Ishikawa (cell line): ENCODE results near the gene TAOK2.

ENCODE experiments used
- CEBPB ChIP-seq: IDR thresholded peaks from 2 replicates; pipeline ENCODE4 v1.6.1; 2012
- CREB1 ChIP-seq: IDR thresholded peaks from 2 replicates; pipeline ENCODE4 v1.6.1; 2012; ENCODE audit warnings: low read depth
- EGR1 ChIP-seq: IDR thresholded peaks from 2 replicates; pipeline ENCODE4 v1.6.1; 2012
- EP300 ChIP-seq: IDR thresholded peaks from 2 replicates; pipeline ENCODE4 v1.6.1; 2012; ENCODE audit warnings: borderline replicate concordance
- FOXM1 ChIP-seq: IDR thresholded peaks from 2 replicates; pipeline ENCODE4 v1.6.1; 2012; ENCODE audit warnings: low read depth, borderline replicate concordance
- NFIC ChIP-seq: IDR thresholded peaks from 2 replicates; pipeline ENCODE4 v1.6.1; 2012
- RAD21 ChIP-seq: IDR thresholded peaks from 2 replicates; pipeline ENCODE4 v1.6.1; 2012; ENCODE audit warnings: low read depth
- TAF1 ChIP-seq: IDR thresholded peaks from 2 replicates; pipeline ENCODE4 v1.6.1; 2012; ENCODE audit warnings: low read depth, mild to moderate bottlenecking
- TCF12 ChIP-seq: IDR thresholded peaks from 2 replicates; pipeline ENCODE4 v1.6.1; 2012; ENCODE audit warnings: low read depth
- TEAD4 ChIP-seq: IDR thresholded peaks from 2 replicates; pipeline ENCODE4 v1.6.1; 2012
- YY1 ChIP-seq: IDR thresholded peaks from 2 replicates; pipeline ENCODE4 v1.6.1; 2012; ENCODE audit warnings: low read depth
- ZBTB7A ChIP-seq: IDR thresholded peaks from 2 replicates; pipeline ENCODE4 v1.6.1; 2012; ENCODE audit warnings: low read depth
- TF ChIP-seq, protein P1 (sequence below): IDR thresholded peaks from 2 replicates; pipeline ENCODE4 v1.6.1; 2012
- TF ChIP-seq, protein P2 (sequence below): IDR thresholded peaks from 2 replicates; pipeline ENCODE4 v1.6.1; 2012
- TF ChIP-seq, protein P3 (sequence below): IDR thresholded peaks from 2 replicates; pipeline ENCODE4 v1.6.1; 2012; ENCODE audit warnings: low read depth, mild to moderate bottlenecking

TAOK2 gene

DNA sequence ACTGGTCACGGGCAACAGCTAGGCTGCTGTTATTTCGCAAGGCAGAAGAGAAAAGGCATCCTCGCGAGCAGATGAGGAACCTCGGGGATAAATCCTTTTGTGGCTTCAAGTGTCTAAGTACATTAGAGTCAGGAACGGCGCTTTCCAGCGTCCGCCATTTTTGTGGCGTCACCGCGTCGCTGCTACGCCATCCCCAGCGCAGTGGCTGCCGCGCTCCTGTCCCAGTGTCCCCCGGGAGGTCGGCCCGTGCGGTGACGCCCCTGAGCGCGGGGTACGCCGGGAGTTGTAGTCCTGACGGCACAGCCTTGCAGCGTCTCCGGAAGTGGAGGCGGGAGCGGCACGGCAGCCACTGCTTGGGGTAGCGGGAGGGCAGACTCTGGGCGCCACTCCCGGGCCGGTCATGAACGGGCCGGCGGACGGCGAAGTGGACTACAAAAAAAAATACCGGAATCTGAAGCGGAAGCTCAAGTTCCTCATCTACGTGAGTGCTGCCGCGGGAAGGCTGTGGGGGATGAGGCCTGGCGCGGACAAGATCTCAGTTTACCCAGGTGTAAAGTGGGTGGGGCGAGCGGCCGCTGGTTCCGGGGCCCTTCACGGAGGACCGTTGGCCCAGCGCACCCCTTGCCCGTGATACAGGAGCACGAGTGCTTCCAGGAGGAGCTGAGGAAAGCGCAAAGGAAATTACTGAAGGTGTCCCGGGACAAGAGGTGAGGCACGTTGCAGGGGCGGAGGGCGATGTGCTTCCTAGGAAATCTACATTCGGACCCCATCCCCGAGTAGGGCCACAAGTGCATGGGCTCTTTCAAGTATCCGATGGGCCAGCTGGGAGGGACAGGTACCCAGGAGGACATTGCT, 22.5 kb downstream of the TAOK2 start, which contains the start of gene INO80E:
Gene INO80E, plus strand, starts transcription at position 331 of the 855 bp plus-strand sequence. Its CDS starts 70 bp downstream, at position 401.
- TF ChIP-seq EGR1, result peak; percentile 74
- peak; percentile 91 for TF ChIP-seq CREB1
- TF ChIP-seq TCF12, result peak; percentile 30; the same call in 1 of the 2 replicates
- peak; percentile 95 for TF ChIP-seq YY1
- no peak; the same call in 1 of the 2 replicates for TF ChIP-seq EP300
- TF ChIP-seq CEBPB, result peak; percentile 19; the same call in 1 of the 2 replicates
- TF ChIP-seq, protein P1, sequence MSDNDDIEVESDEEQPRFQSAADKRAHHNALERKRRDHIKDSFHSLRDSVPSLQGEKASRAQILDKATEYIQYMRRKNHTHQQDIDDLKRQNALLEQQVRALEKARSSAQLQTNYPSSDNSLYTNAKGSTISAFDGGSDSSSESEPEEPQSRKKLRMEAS, result no peak
- TF ChIP-seq, protein P2, sequence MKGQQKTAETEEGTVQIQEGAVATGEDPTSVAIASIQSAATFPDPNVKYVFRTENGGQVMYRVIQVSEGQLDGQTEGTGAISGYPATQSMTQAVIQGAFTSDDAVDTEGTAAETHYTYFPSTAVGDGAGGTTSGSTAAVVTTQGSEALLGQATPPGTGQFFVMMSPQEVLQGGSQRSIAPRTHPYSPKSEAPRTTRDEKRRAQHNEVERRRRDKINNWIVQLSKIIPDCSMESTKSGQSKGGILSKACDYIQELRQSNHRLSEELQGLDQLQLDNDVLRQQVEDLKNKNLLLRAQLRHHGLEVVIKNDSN, result peak; percentile 8; the same call in 1 of the 2 replicates
- 0 out of 2 replicates have a peak, but pooled peaks have one; percentile 19 for TF ChIP-seq FOXM1
- no peak; the same call in 1 of the 2 replicates for TF ChIP-seq ZBTB7A
- no peak for TF ChIP-seq TEAD4
- no peak; the same call in 1 of the 2 replicates for TF ChIP-seq RAD21
- no peak; the same call in 1 of the 2 replicates for TF ChIP-seq NFIC
- peak; percentile 94 for TF ChIP-seq TAF1
- TF ChIP-seq, protein P3, sequence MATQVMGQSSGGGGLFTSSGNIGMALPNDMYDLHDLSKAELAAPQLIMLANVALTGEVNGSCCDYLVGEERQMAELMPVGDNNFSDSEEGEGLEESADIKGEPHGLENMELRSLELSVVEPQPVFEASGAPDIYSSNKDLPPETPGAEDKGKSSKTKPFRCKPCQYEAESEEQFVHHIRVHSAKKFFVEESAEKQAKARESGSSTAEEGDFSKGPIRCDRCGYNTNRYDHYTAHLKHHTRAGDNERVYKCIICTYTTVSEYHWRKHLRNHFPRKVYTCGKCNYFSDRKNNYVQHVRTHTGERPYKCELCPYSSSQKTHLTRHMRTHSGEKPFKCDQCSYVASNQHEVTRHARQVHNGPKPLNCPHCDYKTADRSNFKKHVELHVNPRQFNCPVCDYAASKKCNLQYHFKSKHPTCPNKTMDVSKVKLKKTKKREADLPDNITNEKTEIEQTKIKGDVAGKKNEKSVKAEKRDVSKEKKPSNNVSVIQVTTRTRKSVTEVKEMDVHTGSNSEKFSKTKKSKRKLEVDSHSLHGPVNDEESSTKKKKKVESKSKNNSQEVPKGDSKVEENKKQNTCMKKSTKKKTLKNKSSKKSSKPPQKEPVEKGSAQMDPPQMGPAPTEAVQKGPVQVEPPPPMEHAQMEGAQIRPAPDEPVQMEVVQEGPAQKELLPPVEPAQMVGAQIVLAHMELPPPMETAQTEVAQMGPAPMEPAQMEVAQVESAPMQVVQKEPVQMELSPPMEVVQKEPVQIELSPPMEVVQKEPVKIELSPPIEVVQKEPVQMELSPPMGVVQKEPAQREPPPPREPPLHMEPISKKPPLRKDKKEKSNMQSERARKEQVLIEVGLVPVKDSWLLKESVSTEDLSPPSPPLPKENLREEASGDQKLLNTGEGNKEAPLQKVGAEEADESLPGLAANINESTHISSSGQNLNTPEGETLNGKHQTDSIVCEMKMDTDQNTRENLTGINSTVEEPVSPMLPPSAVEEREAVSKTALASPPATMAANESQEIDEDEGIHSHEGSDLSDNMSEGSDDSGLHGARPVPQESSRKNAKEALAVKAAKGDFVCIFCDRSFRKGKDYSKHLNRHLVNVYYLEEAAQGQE, result no peak; the same call in 1 of the 2 replicates

DNA sequence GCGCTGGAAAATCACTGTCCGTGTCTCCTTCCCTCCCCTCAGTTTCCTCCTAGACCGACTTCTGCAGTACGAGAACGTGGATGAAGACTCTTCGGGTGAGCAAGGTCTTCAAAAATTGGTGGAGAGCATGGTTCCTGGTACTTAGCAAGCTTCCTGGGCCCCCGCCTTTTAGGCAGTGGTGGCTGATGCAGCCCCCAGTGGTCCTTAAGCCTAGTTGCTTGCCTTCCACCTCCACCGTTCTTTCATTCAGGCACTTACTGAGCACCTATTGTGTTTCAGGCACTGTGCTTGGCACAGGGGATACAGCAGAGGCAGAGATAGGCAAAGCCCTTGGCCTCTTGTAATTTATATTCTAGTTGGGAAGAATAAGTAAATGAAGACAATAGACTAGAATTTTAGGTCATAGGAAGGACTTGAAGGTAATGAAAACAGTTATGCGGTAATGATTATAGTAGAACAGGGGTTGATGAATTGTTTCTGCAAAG, 23.1 kb downstream of the TAOK2 start:
- TF ChIP-seq CREB1 (no peak), EP300 (no peak), TAF1 (no peak), YY1 (no peak), CEBPB (no peak), TEAD4 (no peak), RAD21 (no peak)
- TF ChIP-seq, protein P3, result no peak
- TF ChIP-seq, protein P1, result no peak

DNA sequence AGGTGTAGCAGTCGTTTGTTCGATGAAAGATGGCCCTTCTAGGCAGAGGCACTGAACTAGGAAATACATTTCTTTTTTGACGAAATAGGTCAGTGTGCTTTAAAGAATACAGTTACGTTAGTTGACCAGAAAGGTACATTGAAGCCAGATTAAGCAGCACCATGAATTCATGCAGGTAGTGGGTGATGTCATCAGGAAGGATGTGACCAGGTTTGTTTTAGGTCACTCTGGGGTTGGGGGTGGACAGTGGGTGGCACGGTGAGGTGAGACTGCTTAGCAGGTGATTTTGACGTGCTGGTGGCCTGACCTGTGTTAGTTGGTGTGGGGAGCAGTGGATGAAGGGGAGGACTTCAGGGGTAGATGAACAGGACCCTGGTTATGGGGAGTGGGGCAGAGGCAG, 25.9 kb downstream of the TAOK2 start:
- TF ChIP-seq CEBPB (no peak), TCF12 (no peak), NFIC (no peak)
- TF ChIP-seq, protein P2, result no peak

DNA sequence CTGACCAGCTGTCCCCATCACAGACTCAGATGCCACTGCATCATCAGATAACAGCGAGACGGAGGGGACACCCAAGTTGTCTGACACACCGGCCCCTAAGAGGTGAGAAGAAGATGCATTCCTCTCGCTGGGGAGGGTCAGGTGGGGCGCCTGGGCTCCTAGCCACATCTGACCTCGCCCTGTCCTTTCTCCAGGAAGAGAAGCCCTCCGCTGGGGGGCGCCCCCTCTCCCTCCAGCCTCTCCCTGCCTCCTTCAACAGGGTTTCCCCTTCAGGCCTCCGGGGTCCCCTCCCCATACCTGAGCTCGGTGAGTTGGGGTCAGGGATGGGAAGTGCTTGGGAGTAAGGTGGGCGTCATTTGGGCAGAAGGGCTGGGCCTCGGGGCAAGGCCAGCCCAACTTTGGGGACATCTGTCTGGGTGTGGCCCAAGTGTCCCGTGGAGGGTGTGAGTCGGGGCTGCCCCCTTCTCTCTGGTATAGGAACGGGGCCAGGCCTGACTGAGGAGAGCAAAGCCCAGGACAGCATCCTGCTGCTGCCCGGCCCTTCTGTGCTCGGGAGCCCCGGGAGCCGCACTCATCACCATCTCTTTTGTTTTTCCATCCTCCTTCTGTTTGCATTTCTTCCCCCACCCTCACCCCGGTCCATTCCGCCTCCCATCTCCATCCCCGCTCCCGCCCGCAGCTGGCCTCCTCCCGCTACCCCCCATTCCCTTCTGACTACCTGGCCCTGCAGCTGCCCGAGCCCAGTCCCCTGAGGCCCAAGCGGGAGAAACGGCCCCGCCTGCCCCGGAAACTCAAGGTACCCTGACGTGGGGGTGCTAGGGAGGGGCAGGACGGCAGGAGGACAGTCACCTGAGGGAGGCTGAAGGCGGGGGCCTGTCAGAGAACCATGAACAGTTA, 27.3 kb downstream of the TAOK2 start:
- TF ChIP-seq CEBPB (no peak), YY1 (no peak)
- TF ChIP-seq, protein P3, result no peak
